Dermis microvascular lymphatic vessel endothelial cell (primary cell): ENCODE data around the gene SFMBT1. TPM values are rescaled to one million over a fixed set of nuclear protein-coding genes. Genes with fewer than 3 reads are reported as not detected.

Experiments
- DNase-seq, 2 donors: peaks; one replicate each; pipeline versions ENCODE4 v3.0.0 to v3.0.0-alpha.2; 2010; ENCODE audit warnings: low read depth in 2 of 2
- total RNA-seq: library from RNA; depleted of rRNA; stranded (reverse); fragments of >200 nt; gene quantifications from 2 replicates; pipeline ENCODE4 v1.2.1, GENCODE V29; 2014

SFMBT1 gene
- total RNA-seq, 1 donor from 2014 or later = 3.9 TPM

DNA sequence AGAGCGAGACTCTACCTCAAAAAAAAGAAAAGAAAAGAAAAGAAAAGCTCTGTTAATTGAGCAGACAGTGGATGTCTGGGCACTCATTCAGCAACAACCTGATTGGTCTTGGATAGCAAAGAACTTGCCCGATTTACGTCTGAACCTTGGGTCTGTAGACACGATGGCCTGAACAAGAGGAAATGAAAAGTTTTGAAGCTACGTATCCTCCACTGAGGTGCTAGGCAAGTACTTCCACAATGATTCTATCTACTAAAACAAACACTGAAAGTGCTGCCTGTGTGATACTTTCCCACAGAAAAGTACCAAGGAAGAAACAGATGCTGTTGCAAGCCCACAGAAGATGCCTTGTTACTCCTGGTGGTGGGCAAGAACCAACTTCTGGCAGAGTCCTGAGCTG is 189.2 kb downstream of the SFMBT1 start:
- DNase-seq = no peak

DNA sequence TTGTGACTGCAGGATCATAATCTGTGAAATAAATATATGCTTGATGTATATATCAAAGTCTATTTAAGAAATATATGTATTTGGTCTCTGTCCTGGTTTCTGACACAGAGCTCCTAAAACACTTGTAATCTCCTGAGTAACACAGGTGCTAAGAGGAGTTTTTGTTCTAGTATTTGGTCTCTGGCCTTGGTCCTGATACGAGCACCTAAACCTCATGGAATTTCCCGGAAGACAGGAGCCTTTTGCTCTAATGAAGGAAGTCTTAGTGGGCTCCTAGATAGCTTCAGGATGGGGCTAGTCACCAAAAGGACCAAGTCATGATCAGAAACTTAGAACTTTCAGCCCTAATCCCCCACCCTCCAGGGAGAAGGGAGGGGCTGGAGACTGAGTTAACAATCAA is 191.9 kb downstream of the SFMBT1 start:
- no peak for DNase-seq

Other genes with a start within 250 kb of the SFMBT1 start
- gene ITIH4, start 215.4 kb downstream of the SFMBT1 start, total RNA-seq = 0.39 and 1.0 TPM in 2 replicates
- gene MUSTN1, start 211.1 kb downstream of the SFMBT1 start, total RNA-seq = 0.25 TPM in 1 of 2 replicates, not detected in the other
- gene STIMATE, start 148.5 kb downstream of the SFMBT1 start, total RNA-seq = 8.0 and 12.9 TPM in 2 replicates
- gene RFT1, start 84.4 kb upstream of the SFMBT1 start, total RNA-seq = 12.2 and 13.5 TPM in 2 replicates
- gene PRKCD, start 115.1 kb upstream of the SFMBT1 start, total RNA-seq = 1.9 and 3.0 TPM in 2 replicates
- 238 and 315 TPM in 2 replicates for gene TKT, start 209.9 kb upstream of the SFMBT1 start, total RNA-seq